ENCODE data around the gene THBS4.

The THBS4 gene

GRCh38 chr5:80116465-80116864 lies 81.3 kb downstream of the THBS4 start:
- DNase-seq (ENCODE audit: low read depth) = no peak

- DNase-seq (ENCODE audit: low read depth) = no peak
Observed at GRCh38 chr5:80117446-80117845, 82.3 kb downstream of the THBS4 start.

GRCh38 chr5:80119372-80119771 lies 84.2 kb downstream of the THBS4 start:
- DNase-seq (ENCODE audit: low read depth) = no peak

- DNase-seq (ENCODE audit: low read depth) = no peak
Observed at GRCh38 chr5:80122579-80122978, 87.4 kb downstream of the THBS4 start.

- DNase-seq (ENCODE audit: low read depth) = no peak
Observed at GRCh38 chr5:80124121-80124918, 89.2 kb downstream of the THBS4 start.

- DNase-seq (ENCODE audit: low read depth) = no peak
Observed at GRCh38 chr5:80125022-80125961, 90.1 kb downstream of the THBS4 start.

- no peak for DNase-seq (ENCODE audit: low read depth)
Observed at GRCh38 chr5:80125962-80126480, 90.9 kb downstream of the THBS4 start.

- no peak for DNase-seq (ENCODE audit: low read depth)
Observed at GRCh38 chr5:80127116-80127552, 92.0 kb downstream of the THBS4 start.

- DNase-seq (ENCODE audit: low read depth) = no peak
Observed at GRCh38 chr5:80128141-80128540, 93.0 kb downstream of the THBS4 start.

- no peak for DNase-seq (ENCODE audit: low read depth)
Observed at GRCh38 chr5:80129146-80129545, 94.0 kb downstream of the THBS4 start.

Measured in activated T-helper 9 cell treated with anti-CD3 and anti-CD28 coated beads, Interleukin-2, amount 50 U/mL, for 16 hours (primary cell).